Stomach (tissue), 4 donors: ENCODE measurements around the gene TBC1D4.

Experiments used
- EP300 ChIP-seq: sonication (generic); formaldehyde crosslinking; IDR thresholded peaks from one replicate; pipeline ENCODE4 v1.6.1; 2017; ENCODE audit warnings: antibody characterized with exemption
- POLR2AphosphoS5 ChIP-seq, 3 donors: sonication (generic); formaldehyde crosslinking; IDR thresholded peaks; one replicate each; pipeline ENCODE4 v1.6.1; 2016; ENCODE audit warnings: antibody characterized with exemption in 3 of 3

- TF ChIP-seq POLR2AphosphoS5 (IDR thresholded peaks at IDR 0.05): no peak
- TF ChIP-seq EP300: no peak
These were observed 39.2 kb downstream of the TBC1D4 start for GRCh38 chr13:75442736-75443234.
